Activated CD4-positive, alpha-beta T cell treated with anti-CD3 and anti-CD28 coated beads, Interleukin-2, amount 50 U/mL, for 48 hours (primary cell): ENCODE measurements around the gene ASB15.

Experiments used
- DNase-seq, 2 experiments: peaks; one replicate each; pipeline ENCODE4 v3.0.0-alpha.2; 2020

ASB15 gene

GRCh38 chr7:123666492-123666891 is 64.9 kb downstream of the ASB15 start:
- no peak for DNase-seq

DNA sequence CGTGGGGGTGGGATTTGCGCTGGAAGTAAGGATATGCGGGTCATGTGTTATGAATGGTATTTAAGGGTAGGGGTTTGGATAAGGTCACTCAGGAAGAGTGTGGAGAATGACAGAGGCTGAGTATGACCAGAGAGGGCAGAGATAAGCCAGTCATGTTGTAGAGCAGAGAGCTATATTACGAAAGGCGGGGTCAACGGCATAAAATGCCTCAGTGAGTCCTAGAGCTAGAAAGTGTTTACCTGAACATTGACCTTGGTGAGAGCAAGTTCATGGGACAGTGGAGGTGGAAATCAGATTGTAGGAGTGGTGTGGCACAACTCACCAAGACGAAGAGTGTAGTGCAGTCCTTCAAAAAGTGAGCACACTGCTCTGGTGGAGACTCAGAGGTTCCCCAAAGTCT is 67.9 kb downstream of the ASB15 start:
- DNase-seq: no peak

- DNase-seq: no peak
Measured at GRCh38 chr7:123673137-123673732, 71.6 kb downstream of the ASB15 start.

DNA sequence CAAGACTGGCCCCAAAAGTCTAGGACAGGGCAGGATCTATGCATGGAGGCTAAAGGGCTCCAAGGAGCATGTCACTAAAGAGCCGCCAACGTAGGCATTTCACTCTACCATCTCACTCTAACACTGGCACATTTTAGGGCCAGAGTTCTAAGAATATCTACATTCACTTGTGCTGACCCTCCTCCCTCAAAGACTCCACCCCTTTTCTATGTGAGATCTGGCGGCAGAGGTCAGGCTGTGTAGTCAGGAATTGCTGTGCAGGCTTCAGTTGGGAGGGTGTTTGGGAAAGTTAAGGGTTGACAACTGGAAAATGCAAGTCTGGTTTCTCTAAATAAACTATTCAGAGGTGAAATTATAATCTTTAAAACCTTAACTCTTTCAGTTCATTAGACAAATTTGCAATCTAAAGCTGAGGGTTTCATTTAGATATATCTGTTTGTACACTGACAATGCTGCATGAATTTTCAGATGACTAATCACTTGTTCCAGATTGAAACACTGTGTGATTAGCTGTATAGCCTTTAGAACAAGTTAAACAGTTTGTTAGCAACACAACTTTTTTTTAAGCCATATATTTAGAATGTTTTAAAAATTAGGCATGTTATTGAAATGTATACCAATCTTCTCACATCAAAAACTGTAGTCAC is 72.3 kb downstream of the ASB15 start:
- DNase-seq: no peak

DNA sequence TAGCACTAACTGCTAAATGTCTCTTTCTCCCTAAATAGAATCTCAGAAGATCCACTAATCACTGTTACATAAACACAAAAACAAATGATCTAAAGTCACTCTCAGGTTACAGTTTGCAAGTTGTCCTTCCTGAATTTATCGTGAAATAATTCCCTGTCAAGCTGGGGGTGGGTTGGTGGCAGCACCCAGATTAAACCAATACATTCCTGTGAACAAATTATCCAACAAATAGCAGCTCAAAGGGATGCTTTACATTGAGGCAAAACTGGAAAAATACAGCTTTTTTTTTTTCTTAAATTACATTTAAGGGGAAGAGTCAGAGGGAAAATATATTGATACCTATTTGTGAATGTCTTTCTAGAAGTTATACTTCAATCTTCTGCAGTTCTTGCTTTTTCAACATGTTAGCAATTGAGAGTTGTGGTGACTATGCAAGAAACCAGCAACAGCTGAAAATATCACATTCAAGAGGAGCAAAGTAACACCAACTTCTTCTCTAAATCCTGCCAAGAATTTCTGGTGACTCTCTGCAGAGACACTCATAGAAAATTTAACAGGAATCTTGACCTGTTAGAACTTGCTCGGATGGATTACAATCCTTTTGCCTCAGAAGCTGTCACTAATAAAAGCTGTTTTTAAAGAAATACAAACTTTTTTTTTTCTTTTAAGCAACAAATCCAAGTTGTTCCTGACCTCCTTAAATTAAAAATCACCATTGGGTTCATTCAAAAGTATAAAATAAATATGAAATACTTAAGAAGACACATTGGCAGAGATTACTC is 73.0 kb downstream of the ASB15 start:
- no peak for DNase-seq

- DNase-seq: no peak
Measured at GRCh38 chr7:123675181-123675473, 73.5 kb downstream of the ASB15 start.

GRCh38 chr7:123677061-123677715 is 75.6 kb downstream of the ASB15 start:
- DNase-seq: no peak

DNA sequence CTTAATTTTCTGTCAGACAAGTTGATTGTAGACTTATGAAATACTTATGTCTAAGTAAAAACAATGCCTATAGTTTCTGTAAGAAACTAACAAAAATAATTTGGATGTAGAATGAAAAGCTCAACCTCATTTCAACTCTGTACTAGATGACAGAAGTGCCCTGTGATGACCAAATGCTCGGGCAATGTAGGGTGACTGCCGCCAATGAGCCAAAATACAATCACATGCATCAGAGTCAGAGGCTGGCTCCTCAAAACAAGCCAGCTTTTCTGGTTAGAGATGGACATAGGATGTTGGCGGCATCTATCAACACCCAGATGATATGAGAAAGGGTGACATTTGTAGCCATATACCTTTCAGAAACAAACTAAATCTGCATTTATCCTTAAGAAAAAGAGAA is 78.0 kb downstream of the ASB15 start:
- DNase-seq: no peak

DNA sequence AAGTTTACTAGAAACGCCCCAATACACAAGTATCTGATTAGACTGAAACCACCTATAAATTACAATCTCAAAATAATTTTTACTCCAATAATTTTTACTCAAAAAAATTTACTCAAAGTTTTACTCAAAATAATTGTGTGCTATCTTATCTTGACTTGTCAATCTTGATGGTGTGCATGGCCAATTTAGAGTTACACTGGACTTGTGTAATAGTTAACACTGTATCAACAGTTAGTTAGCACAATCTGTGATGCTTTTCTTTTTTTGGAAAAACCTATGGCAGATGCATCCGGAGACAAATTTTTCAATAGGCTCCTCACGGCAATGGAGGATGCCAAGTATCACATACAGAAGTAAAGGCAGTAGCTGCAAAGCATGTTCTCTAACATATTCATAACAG is 79.0 kb downstream of the ASB15 start:
- DNase-seq: no peak

GRCh38 chr7:123681561-123681960 is 79.9 kb downstream of the ASB15 start:
- no peak for DNase-seq

- no peak for DNase-seq
Measured at GRCh38 chr7:123682690-123683089, 81.1 kb downstream of the ASB15 start.

DNA sequence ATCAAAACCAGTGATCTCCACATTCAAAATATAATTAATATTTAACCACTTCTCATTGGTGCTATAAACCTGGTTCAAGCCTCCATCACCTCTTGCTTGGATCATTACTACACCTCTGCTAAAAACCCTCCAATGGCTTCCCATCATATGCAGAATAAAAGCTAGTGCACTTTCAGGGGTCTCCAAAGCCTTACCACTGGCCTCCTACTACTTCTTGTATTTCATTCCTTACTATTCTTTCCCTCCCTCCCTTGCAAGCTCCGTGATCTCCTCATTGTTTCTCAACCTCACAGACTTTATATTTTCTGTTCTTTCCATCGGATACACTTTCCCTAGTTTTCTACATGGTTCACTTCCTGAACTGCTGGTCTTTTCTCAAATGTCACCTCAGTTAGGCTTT is 85.5 kb downstream of the ASB15 start:
- no peak for DNase-seq

GRCh38 chr7:123687727-123688126 is 86.1 kb downstream of the ASB15 start:
- no peak for DNase-seq
